Measurements from ENCODE around the gene PMAIP1.

GRCh38 chr18:59917422-59917821, 17.6 kb downstream of the PMAIP1 start:
- no peak for TF ChIP-seq CTCF (IDR thresholded peaks at IDR 0.05)
- no peak for TF ChIP-seq ZFX (IDR thresholded peaks at IDR 0.05; ENCODE audit: borderline replicate concordance)
